ENCODE measurements around the gene L3MBTL2.

DNA sequence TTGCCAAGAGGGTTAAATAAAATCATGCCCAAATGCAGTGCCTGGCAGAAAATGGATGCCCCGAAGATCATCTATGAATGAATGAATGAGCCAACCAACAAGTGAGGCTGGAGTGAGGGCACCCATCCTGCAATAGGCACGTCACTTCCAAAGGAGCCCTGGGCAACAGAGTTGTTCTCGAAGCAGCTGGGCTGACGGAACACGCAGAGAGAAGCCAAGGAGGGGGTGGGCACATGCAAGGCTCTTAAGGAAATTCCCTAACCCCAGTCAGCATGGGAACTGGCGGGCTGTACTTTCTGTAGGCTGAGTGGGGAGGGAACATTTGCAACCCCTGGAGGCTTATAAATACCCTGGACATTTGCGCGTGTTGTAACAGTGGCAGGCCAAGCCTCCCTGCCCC is 47.3 kb downstream of the L3MBTL2 start:
- no peak for TF ChIP-seq ZNF8 (CRISPR knock-in tag; IDR thresholded peaks at IDR 0.05)
- TF ChIP-seq, protein P1, sequence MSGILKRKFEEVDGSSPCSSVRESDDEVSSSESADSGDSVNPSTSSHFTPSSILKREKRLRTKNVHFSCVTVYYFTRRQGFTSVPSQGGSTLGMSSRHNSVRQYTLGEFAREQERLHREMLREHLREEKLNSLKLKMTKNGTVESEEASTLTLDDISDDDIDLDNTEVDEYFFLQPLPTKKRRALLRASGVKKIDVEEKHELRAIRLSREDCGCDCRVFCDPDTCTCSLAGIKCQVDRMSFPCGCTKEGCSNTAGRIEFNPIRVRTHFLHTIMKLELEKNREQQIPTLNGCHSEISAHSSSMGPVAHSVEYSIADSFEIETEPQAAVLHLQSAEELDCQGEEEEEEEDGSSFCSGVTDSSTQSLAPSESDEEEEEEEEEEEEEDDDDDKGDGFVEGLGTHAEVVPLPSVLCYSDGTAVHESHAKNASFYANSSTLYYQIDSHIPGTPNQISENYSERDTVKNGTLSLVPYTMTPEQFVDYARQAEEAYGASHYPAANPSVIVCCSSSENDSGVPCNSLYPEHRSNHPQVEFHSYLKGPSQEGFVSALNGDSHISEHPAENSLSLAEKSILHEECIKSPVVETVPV (CRISPR knock-in tag; IDR thresholded peaks at IDR 0.05) = no peak
- TF ChIP-seq TOX (CRISPR knock-in tag; IDR thresholded peaks at IDR 0.05; ENCODE audit: borderline replicate concordance) = no peak
